HEK293 (cell line): ENCODE measurements around the gene AGAP1.

Experiments used
- CTCF ChIA-PET: fragments of 350-600 bp; formaldehyde crosslinking; extraction: SDS; loops from one replicate; lab custom pipeline; 2021; ENCODE audit warnings: antibody characterized with exemption; lab: Yijun Ruan, JAX
- POLR2A ChIA-PET: fragments of 300-600 bp; formaldehyde crosslinking; extraction: SDS; loops from one replicate; lab custom pipeline; 2020; ENCODE audit warnings: antibody characterized with exemption, inconsistent platforms; lab: Yijun Ruan, JAX
- H3K27ac ChIP-seq: fragments of 200-500 bp; sonication (Bioruptor generic); 2 replicates; pipeline ENCODE4 v1.5.1; 2014; ENCODE audit warnings: low read depth, low read length, control low read depth, inconsistent platforms; ENCODE audit errors: extremely low read depth
- H3K36me3 ChIP-seq, 2 experiments: fragments of 200-500 bp in 1 of 2; sonication (Bioruptor generic) in 1 of 2; 1 replicate in 1 of 2; 2 replicates in 1 of 2; pipeline ENCODE4 v1.5.1; 2014 to 2017; ENCODE audit warnings: inconsistent platforms in 2 of 2, low read length in 2 of 2; ENCODE audit not compliant: control insufficient read depth in 2 of 2, insufficient read depth in 1 of 2
- H3K4me1 ChIP-seq: fragments of 200-500 bp; sonication (Bioruptor generic); 2 replicates; pipeline ENCODE4 v1.5.1; 2014; ENCODE audit warnings: mild to moderate bottlenecking, low read length, inconsistent platforms; ENCODE audit not compliant: control insufficient read depth, insufficient read depth
- H3K4me3 ChIP-seq: 2 replicates; pipeline ENCODE4 v1.5.1; 2011; ENCODE audit warnings: low read depth, mild to moderate bottlenecking, control low read depth, low read length, moderate library complexity
- H3K9me3 ChIP-seq: fragments of 200-500 bp; sonication (Bioruptor generic); 2 replicates; pipeline ENCODE4 v1.5.1; 2014; ENCODE audit warnings: low read depth, low read length, inconsistent platforms; ENCODE audit not compliant: control insufficient read depth, insufficient read depth
- EGR2 ChIP-seq: fragments of 450-650 bp; formaldehyde crosslinking; IDR thresholded peaks from 2 replicates; pipeline ENCODE4 v1.5.1; 2016; ENCODE audit warnings: low read depth, missing biosample characterization, missing genetic modification characterization
- HOXC10 ChIP-seq: sonication (generic); formaldehyde crosslinking; IDR thresholded peaks from 2 replicates; pipeline ENCODE4 v1.8.1; 2023; ENCODE audit warnings: mild to moderate bottlenecking, missing genetic modification reagents
- KLF16 ChIP-seq: fragments of 450-650 bp; formaldehyde crosslinking; IDR thresholded peaks from 2 replicates; pipeline ENCODE4 v1.5.1; 2017; ENCODE audit warnings: missing biosample characterization, missing genetic modification characterization
- KLF7 ChIP-seq: fragments of 450-650 bp; formaldehyde crosslinking; IDR thresholded peaks from 2 replicates; pipeline ENCODE4 v1.5.1; 2016; ENCODE audit warnings: missing biosample characterization, missing genetic modification characterization, borderline replicate concordance
- MYNN ChIP-seq: fragments of 450-650 bp; formaldehyde crosslinking; IDR thresholded peaks from 2 replicates; pipeline ENCODE4 v1.5.1; 2016; ENCODE audit warnings: missing biosample characterization, missing genetic modification characterization, borderline replicate concordance
- SP2 ChIP-seq: fragments of 450-650 bp; formaldehyde crosslinking; IDR thresholded peaks from 2 replicates; pipeline ENCODE4 v1.5.1; 2016; ENCODE audit warnings: missing biosample characterization, missing genetic modification characterization
- TCF7L2 ChIP-seq: IDR thresholded peaks from 2 replicates; pipeline ENCODE4 v1.6.1; 2011; ENCODE audit warnings: low read depth, mild to moderate bottlenecking, inconsistent platforms, low read length, moderate library complexity, borderline replicate concordance
- WT1 ChIP-seq: fragments of 450-650 bp; formaldehyde crosslinking; IDR thresholded peaks from 2 replicates; pipeline ENCODE4 v1.5.1; 2016; ENCODE audit warnings: missing biosample characterization, missing genetic modification characterization
- ZBTB20 ChIP-seq: fragments of 450-650 bp; formaldehyde crosslinking; IDR thresholded peaks from 2 replicates; pipeline ENCODE4 v1.5.1; 2016; ENCODE audit warnings: missing biosample characterization, missing genetic modification characterization
- ZFP37 ChIP-seq: fragments of 450-650 bp; formaldehyde crosslinking; IDR thresholded peaks from 2 replicates; pipeline ENCODE4 v1.5.1; 2016; ENCODE audit warnings: missing biosample characterization, missing genetic modification characterization
- ZFP69B ChIP-seq: fragments of 450-650 bp; formaldehyde crosslinking; IDR thresholded peaks from 2 replicates; pipeline ENCODE4 v1.5.1; 2016; ENCODE audit warnings: missing biosample characterization, missing genetic modification characterization
- ZNF148 ChIP-seq: fragments of 450-650 bp; formaldehyde crosslinking; IDR thresholded peaks from 2 replicates; pipeline ENCODE4 v1.5.0; 2017; ENCODE audit warnings: missing biosample characterization, missing genetic modification characterization, borderline replicate concordance
- ZNF155 ChIP-seq: fragments of 450-650 bp; formaldehyde crosslinking; IDR thresholded peaks from 2 replicates; pipeline ENCODE4 v1.5.1; 2016; ENCODE audit warnings: missing biosample characterization, missing genetic modification characterization
- ZNF18 ChIP-seq: fragments of 450-650 bp; formaldehyde crosslinking; IDR thresholded peaks from 2 replicates; pipeline ENCODE4 v1.5.1; 2016; ENCODE audit warnings: missing biosample characterization, missing genetic modification characterization
- ZNF350 ChIP-seq: fragments of 450-650 bp; formaldehyde crosslinking; IDR thresholded peaks from 2 replicates; pipeline ENCODE4 v1.5.0; 2017; ENCODE audit warnings: missing biosample characterization, mild to moderate bottlenecking, missing genetic modification characterization
- ZNF394 ChIP-seq: fragments of 450-650 bp; formaldehyde crosslinking; IDR thresholded peaks from 2 replicates; pipeline ENCODE4 v1.5.1; 2016; ENCODE audit warnings: missing biosample characterization, missing genetic modification characterization, mild to moderate bottlenecking, moderate library complexity, borderline replicate concordance
- ZNF548 ChIP-seq: fragments of 450-650 bp; formaldehyde crosslinking; IDR thresholded peaks from 2 replicates; pipeline ENCODE4 v1.5.1; 2016; ENCODE audit warnings: missing biosample characterization, missing genetic modification characterization
- ZNF561 ChIP-seq: fragments of 450-650 bp; IDR thresholded peaks from 2 replicates; pipeline ENCODE4 v1.5.1; 2018; ENCODE audit warnings: missing biosample characterization, missing genetic modification characterization, borderline replicate concordance
- ZNF571 ChIP-seq: fragments of 450-650 bp; formaldehyde crosslinking; IDR thresholded peaks from 2 replicates; pipeline ENCODE4 v1.5.0; 2017; ENCODE audit warnings: missing biosample characterization, missing genetic modification characterization
- ZSCAN30 ChIP-seq: fragments of 450-650 bp; IDR thresholded peaks from 2 replicates; pipeline ENCODE4 v1.5.1; 2018; ENCODE audit warnings: missing biosample characterization, mild to moderate bottlenecking, missing genetic modification characterization, moderate library complexity
- ZSCAN4 ChIP-seq: fragments of 450-650 bp; formaldehyde crosslinking; IDR thresholded peaks from 2 replicates; pipeline ENCODE4 v1.5.1; 2017; ENCODE audit warnings: missing biosample characterization, missing genetic modification characterization
- TF ChIP-seq, protein P1 (sequence below): fragments of 450-650 bp; formaldehyde crosslinking; IDR thresholded peaks from 2 replicates; pipeline ENCODE4 v1.5.1; 2017; ENCODE audit warnings: missing biosample characterization, missing genetic modification characterization
- TF ChIP-seq, protein P2 (sequence below): fragments of 450-650 bp; formaldehyde crosslinking; IDR thresholded peaks from 2 replicates; pipeline ENCODE4 v1.5.1; 2016; ENCODE audit warnings: missing biosample characterization, missing genetic modification characterization, borderline replicate concordance
- TF ChIP-seq, protein P3 (sequence below): fragments of 450-650 bp; IDR thresholded peaks from 2 replicates; pipeline ENCODE4 v1.5.1; 2018; ENCODE audit warnings: missing biosample characterization, mild to moderate bottlenecking, missing genetic modification characterization
- TF ChIP-seq, protein P4 (sequence below): fragments of 450-650 bp; formaldehyde crosslinking; IDR thresholded peaks from 2 replicates; pipeline ENCODE4 v1.5.1; 2016; ENCODE audit warnings: missing biosample characterization, missing genetic modification characterization

The AGAP1 gene

GRCh38 chr2:235594964-235595363 is 101.1 kb downstream of the AGAP1 start (continued):
- TF ChIP-seq ZNF18 (no peak), WT1 (tag by site-specific recombination) (no peak), HOXC10 (CRISPR knock-in tag) (no peak), ZSCAN4 (tag by site-specific recombination) (no peak), EGR2 (no peak), ZBTB20 (tag by site-specific recombination) (no peak)
- TF ChIP-seq, all 188 proteins: peak for 0

DNA sequence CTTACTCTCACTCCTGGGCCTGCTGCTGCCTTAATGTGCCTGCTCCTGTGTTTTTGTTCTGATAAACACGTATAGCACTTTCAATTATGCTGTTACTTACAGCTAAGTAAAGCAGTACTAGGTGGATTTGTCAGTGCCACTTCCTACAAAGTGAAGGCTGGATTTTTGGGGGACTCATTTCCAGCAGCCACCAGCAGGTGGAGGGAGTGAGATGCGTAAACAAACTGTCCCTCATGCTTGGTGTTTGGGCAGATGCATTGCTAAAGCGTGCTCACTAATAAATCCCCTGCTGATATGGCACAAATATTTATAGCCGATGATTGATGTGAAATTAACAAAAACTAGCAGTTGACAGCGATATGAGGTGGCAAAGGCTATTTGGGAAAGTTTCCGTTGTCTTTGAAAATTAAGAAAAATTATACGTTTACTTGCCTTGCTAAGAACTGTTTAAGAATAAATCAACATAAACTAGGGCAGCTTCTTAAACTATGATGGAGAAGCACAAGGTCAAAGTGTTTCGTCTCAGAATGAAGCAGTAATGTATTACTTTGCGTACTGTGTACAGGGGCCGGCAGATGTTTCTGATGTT is 101.7 kb downstream of the AGAP1 start:
- CTCF ChIA-PET, result interaction anchor here (0.6 to 8.0 kb wide), 31 partner anchors 9 to 1629 kb away, joined by 3 to 173 read pairs (median 3); no protein-coding TSS in a partner anchor
- no peaks in the 10 kb centered on the region for H3K36me3 ChIP-seq
- no peak overlapping the region for H3K27ac ChIP-seq
- no peak overlapping the region for H3K4me3 ChIP-seq
- POLR2A ChIA-PET, result interaction anchor here (1.2 kb wide), 1 partner anchor 150 kb away, joined by 3 read pairs; no protein-coding TSS in a partner anchor
- H3K9me3 ChIP-seq, result no peaks in the 10 kb centered on the region
- 0 out of 2 replicates have a peak, but pooled peaks cover 2% of the 10 kb centered on the region for H3K4me1 ChIP-seq
- TF ChIP-seq ZNF350 (no peak), SP2 (tag by site-specific recombination) (no peak), ZFP69B (tag by site-specific recombination) (no peak), ZBTB20 (tag by site-specific recombination) (no peak), ZFP37 (tag by site-specific recombination) (no peak), ZNF571 (no peak), ZNF548 (tag by site-specific recombination) (no peak), ZNF148 (no peak), KLF16 (tag by site-specific recombination) (no peak), ZNF155 (tag by site-specific recombination) (no peak), TCF7L2 (no peak), MYNN (tag by site-specific recombination) (no peak), ZNF394 (tag by site-specific recombination) (no peak), ZNF561 (tag by site-specific recombination) (0 out of 2 replicates have a peak, but pooled peaks have one; percentile 29), ZSCAN30 (tag by site-specific recombination) (no peak), KLF7 (no peak)
- TF ChIP-seq, protein P1, sequence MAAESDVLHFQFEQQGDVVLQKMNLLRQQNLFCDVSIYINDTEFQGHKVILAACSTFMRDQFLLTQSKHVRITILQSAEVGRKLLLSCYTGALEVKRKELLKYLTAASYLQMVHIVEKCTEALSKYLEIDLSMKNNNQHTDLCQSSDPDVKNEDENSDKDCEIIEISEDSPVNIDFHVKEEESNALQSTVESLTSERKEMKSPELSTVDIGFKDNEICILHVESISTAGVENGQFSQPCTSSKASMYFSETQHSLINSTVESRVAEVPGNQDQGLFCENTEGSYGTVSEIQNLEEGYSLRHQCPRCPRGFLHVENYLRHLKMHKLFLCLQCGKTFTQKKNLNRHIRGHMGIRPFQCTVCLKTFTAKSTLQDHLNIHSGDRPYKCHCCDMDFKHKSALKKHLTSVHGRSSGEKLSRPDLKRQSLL (tag by site-specific recombination), result no peak
- TF ChIP-seq, protein P2, sequence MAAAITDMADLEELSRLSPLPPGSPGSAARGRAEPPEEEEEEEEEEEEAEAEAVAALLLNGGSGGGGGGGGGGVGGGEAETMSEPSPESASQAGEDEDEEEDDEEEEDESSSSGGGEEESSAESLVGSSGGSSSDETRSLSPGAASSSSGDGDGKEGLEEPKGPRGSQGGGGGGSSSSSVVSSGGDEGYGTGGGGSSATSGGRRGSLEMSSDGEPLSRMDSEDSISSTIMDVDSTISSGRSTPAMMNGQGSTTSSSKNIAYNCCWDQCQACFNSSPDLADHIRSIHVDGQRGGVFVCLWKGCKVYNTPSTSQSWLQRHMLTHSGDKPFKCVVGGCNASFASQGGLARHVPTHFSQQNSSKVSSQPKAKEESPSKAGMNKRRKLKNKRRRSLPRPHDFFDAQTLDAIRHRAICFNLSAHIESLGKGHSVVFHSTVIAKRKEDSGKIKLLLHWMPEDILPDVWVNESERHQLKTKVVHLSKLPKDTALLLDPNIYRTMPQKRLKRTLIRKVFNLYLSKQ (tag by site-specific recombination), result no peak
- TF ChIP-seq, protein P3, sequence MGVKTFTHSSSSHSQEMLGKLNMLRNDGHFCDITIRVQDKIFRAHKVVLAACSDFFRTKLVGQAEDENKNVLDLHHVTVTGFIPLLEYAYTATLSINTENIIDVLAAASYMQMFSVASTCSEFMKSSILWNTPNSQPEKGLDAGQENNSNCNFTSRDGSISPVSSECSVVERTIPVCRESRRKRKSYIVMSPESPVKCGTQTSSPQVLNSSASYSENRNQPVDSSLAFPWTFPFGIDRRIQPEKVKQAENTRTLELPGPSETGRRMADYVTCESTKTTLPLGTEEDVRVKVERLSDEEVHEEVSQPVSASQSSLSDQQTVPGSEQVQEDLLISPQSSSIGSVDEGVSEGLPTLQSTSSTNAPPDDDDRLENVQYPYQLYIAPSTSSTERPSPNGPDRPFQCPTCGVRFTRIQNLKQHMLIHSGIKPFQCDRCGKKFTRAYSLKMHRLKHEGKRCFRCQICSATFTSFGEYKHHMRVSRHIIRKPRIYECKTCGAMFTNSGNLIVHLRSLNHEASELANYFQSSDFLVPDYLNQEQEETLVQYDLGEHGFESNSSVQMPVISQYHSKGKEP (tag by site-specific recombination), result no peak
- TF ChIP-seq, protein P4, sequence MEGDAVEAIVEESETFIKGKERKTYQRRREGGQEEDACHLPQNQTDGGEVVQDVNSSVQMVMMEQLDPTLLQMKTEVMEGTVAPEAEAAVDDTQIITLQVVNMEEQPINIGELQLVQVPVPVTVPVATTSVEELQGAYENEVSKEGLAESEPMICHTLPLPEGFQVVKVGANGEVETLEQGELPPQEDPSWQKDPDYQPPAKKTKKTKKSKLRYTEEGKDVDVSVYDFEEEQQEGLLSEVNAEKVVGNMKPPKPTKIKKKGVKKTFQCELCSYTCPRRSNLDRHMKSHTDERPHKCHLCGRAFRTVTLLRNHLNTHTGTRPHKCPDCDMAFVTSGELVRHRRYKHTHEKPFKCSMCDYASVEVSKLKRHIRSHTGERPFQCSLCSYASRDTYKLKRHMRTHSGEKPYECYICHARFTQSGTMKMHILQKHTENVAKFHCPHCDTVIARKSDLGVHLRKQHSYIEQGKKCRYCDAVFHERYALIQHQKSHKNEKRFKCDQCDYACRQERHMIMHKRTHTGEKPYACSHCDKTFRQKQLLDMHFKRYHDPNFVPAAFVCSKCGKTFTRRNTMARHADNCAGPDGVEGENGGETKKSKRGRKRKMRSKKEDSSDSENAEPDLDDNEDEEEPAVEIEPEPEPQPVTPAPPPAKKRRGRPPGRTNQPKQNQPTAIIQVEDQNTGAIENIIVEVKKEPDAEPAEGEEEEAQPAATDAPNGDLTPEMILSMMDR, result peak; percentile 77
